ENCODE measurements around the gene PANK2. TPM values are rescaled to one million over a fixed set of nuclear protein-coding genes. Genes with fewer than 3 reads are reported as not detected.
A peak's percentile ranks its signal among the peaks of the same experiment; 100 is the strongest.

The PANK2 gene
- total RNA-seq, 1 donor from 2014 or later, result 53.7 TPM

GRCh38 chr20:3869839-3870634 lies 19.1 kb upstream of the PANK2 start:
- no peak for TF ChIP-seq CTCF (IDR thresholded peaks at IDR 0.05; ENCODE audit: unreplicated experiment)
- DNase-seq (ENCODE audit: low spot score), result no peak
- H3K36me3 Mint-ChIP-seq (ENCODE audit: low read depth, unreplicated experiment), result peaks cover 56% of the 10 kb centered on the region
- no peak overlapping the region for H3K4me3 Mint-ChIP-seq (ENCODE audit: unreplicated experiment)
- peaks cover 15% of the 10 kb centered on the region for H3K27me3 Mint-ChIP-seq (ENCODE audit: unreplicated experiment)
- H3K4me1 Mint-ChIP-seq (ENCODE audit: unreplicated experiment), result peaks cover 8% of the 10 kb centered on the region
- H3K9me3 Mint-ChIP-seq (ENCODE audit: unreplicated experiment), result no peaks in the 10 kb centered on the region
- peak overlapping the region; percentile 61 for H3K27ac Mint-ChIP-seq (ENCODE audit: unreplicated experiment)

GRCh38 chr20:3871550-3872265 lies 17.5 kb upstream of the PANK2 start:
- Mint-ChIP-seq H3K27ac (ENCODE audit: unreplicated experiment) (no peak overlapping the region), H3K4me1 (ENCODE audit: unreplicated experiment) (peaks cover 15% of the 10 kb centered on the region), H3K4me3 (ENCODE audit: unreplicated experiment) (no peak overlapping the region), H3K36me3 (ENCODE audit: low read depth, unreplicated experiment) (peaks cover 58% of the 10 kb centered on the region), H3K27me3 (ENCODE audit: unreplicated experiment) (peaks cover 14% of the 10 kb centered on the region), H3K9me3 (ENCODE audit: unreplicated experiment) (no peaks in the 10 kb centered on the region)
- no peak for TF ChIP-seq CTCF (IDR thresholded peaks at IDR 0.05; ENCODE audit: unreplicated experiment)
- DNase-seq (ENCODE audit: low spot score), result no peak

- H3K27me3 Mint-ChIP-seq (ENCODE audit: unreplicated experiment), result peaks cover 9% of the 10 kb centered on the region
- H3K36me3 Mint-ChIP-seq (ENCODE audit: low read depth, unreplicated experiment), result peaks cover 44% of the 10 kb centered on the region
- no peaks in the 10 kb centered on the region for H3K9me3 Mint-ChIP-seq (ENCODE audit: unreplicated experiment)
Observed at GRCh38 chr20:3873507-3873906, 15.7 kb upstream of the PANK2 start.

GRCh38 chr20:3874194-3874844 lies 14.9 kb upstream of the PANK2 start:
- Mint-ChIP-seq H3K27ac (ENCODE audit: unreplicated experiment) (peak overlapping the region; percentile 67), H3K27me3 (ENCODE audit: unreplicated experiment) (peaks cover 9% of the 10 kb centered on the region), H3K36me3 (ENCODE audit: low read depth, unreplicated experiment) (peaks cover 44% of the 10 kb centered on the region), H3K4me1 (ENCODE audit: unreplicated experiment) (peaks cover 18% of the 10 kb centered on the region), H3K4me3 (ENCODE audit: unreplicated experiment) (peak overlapping the region; percentile 56), H3K9me3 (ENCODE audit: unreplicated experiment) (no peaks in the 10 kb centered on the region)
- no peak for DNase-seq (ENCODE audit: low spot score)
- no peak for TF ChIP-seq CTCF (IDR thresholded peaks at IDR 0.05; ENCODE audit: unreplicated experiment)

More at GRCh38 chr20:3873507-3873906, 15.7 kb upstream of the PANK2 start:
- Mint-ChIP-seq H3K4me1 (ENCODE audit: unreplicated experiment) (peaks cover 18% of the 10 kb centered on the region), H3K27ac (ENCODE audit: unreplicated experiment) (no peak overlapping the region), H3K4me3 (ENCODE audit: unreplicated experiment) (no peak overlapping the region)
- DNase-seq (ENCODE audit: low spot score), result no peak
- TF ChIP-seq CTCF (IDR thresholded peaks at IDR 0.05; ENCODE audit: unreplicated experiment), result no peak
